Hematopoietic multipotent progenitor cell treated with erythropoietin and hydrocortisone succinate and interleukin-3 and kit ligand, for 17 days (in vitro differentiated cells): ENCODE measurements around the gene TENM4.
"Not testable (repeated sequence)": the region's sequence is repeated elsewhere in the genome, so short reads cannot be mapped to it uniquely, and the experiment has no call there.

Source experiments
- DNase-seq: peaks from one replicate; pipeline ENCODE4 v3.0.0-alpha.2; 2015; ENCODE audit warnings: low spot score

Gene TENM4

DNA sequence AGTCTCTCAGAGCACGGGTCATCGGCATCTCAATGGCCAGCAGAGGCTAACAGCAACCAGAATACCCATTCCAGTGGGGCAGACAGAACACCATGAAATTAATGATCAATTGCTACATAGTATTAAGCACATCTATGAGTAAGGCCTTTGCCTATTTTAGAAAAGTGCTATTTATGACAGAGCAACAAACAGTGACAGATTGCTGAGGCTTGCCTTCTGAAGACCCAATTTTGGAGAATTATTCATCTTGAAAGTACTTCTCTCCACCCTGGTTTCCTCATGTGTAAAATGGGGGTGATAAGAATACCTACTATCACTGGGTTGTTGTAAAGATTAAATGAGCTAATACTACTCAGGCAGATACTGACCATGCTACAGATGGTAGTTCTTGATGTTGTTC is 232.7 kb downstream of the TENM4 start:
- no peak for DNase-seq

GRCh38 chr11:79206951-79207350 is 233.9 kb downstream of the TENM4 start:
- DNase-seq, result no peak

DNA sequence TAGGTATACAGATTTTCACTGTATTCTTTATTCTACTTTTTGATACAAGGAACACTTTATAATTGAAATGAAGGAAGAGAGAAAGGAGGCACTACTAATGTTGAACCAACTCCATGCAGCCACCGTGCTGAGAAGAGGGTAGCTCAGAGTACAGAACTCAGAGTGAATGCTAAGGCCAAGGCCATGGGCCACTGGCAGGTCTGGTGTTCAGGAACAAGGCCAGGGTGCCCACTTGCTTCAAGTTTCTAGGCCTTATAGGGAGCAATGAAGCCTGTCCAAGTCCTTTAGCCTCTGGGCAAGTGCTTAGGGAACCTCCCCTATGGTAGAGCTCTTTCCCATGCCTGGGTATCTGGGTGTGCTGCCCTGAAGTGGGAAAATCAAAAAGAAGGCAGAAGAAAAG is 235.0 kb downstream of the TENM4 start:
- DNase-seq, result no peak

DNA sequence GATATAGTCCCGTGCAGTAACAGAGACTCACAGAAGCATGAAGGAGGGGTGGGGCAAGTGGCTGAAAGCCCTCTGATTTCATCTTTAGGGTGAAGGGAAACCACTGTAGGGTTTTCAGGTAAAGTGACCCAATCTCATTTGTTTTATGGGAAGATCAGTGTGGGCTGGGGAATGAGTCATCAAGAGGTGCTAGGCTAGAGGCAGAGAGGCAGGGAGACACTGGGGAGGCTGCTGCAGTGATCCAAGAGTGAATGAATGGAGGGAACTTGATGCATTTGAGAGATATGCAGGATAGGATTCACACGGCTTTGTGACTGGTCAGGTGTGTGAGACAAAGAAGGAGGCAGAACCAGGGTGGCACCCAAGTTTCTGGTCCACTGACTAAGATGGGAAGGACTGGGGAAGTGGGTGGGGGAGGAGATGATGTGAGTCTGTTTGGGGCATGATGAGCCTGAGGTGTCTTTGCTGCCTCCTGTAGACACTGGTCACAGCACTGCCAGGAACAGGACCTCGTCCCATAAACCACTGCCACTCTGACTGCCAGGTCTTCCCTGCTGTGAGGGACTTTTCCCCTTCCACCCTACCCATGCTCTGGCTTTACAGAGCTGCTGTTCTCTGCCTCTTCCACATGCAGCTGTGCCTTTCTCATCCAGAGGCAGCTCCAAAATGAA is 239.0 kb downstream of the TENM4 start:
- DNase-seq, result no peak

GRCh38 chr11:79200398-79201070 is 240.3 kb downstream of the TENM4 start:
- no peak for DNase-seq

- DNase-seq, result no peak
Observed at GRCh38 chr11:79199729-79200354, 241.0 kb downstream of the TENM4 start.

DNA sequence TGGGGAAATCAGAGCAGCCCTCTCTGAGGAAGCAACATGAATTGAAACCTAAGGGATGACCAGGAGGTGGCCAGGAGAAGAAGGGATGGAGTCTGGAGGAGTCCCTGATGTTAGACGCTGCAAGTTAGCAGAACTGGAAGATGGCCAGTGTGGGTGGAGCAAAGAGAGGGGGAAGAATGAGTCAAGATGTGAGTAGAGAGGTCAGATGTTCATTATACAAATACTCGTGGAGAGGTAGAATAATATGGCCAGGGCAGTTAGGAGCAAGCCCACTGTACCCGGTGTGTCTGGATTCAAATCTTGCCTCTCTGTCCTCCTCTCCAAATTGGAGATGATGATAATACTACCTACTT is 242.0 kb downstream of the TENM4 start:
- DNase-seq, result no peak

DNA sequence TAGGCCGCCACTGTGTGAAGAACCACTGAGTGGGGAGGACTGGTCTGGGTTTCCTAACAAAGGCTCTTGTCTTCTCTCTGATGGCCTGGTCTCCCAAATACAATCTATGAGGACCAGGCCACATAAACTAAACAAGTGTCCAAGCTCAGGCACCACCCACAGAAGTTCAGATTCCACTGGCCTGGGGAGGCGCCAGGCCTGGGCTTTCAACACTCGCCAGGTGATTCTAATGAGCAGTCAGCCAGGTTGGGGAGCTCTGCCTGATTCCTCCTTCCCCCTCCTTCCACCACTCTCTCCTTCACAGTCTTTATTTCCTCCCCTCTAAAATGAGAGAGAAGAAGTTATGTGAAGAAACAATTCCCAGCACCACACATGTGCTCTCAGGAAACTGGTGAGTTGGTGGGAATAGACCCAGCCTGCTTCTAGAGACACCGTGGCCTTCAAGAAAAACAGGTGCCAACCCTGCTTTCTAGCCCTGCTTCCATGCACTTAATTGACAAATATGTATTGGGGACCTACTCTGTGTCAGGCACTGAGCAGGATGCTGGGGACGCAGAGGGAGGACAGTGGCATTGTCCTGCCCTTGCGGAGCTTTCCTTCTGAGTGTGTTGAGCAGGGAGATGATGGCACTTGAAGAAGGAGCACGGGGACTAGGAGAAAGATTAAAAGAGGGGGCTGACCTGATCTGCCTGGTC is 242.5 kb downstream of the TENM4 start:
- DNase-seq, result no peak

DNA sequence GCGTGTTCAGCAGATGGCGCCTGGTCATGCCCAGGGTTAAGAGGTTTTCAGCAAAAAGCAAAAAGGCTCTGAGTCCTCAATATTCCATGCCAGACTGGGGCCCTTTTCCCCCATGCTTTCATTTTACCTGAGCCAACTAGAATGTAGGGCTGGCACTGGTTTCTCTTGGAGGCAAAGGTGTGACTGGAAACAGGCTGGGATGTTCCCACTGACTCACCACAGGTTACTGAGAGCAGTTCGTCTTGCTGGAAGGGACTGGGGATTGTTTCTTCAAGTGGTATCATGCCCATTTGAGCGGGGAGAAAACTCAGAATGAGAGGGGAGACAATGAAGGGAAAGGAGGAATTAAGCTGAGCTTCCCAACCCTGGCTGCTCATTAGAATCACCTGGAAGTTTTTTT is 243.9 kb downstream of the TENM4 start:
- DNase-seq, result no peak

DNA sequence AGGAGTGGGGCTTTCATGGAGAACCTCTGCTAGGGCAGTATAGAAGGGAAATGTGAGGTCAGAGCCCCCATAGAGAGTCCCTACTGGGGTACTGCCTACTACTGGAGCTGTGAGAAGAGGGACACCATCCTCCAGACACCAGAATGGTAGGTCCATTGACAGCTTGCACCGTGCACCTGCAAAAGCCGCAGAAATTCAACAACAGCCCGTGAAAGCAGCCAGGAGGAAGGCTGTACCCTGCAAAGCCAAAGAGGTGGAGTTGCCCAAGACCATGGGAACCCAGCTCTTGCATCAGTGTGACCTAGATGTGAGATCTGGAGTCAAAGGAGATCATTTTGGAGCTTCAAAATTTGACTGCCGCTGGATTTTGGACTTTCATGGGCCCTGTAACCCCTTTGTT is 245.6 kb downstream of the TENM4 start:
- DNase-seq, result no peak

- DNase-seq, result no peak
Observed at GRCh38 chr11:79193663-79194310, 247.0 kb downstream of the TENM4 start.

GRCh38 chr11:79192836-79193235 is 248.0 kb downstream of the TENM4 start:
- DNase-seq, result no peak

DNA sequence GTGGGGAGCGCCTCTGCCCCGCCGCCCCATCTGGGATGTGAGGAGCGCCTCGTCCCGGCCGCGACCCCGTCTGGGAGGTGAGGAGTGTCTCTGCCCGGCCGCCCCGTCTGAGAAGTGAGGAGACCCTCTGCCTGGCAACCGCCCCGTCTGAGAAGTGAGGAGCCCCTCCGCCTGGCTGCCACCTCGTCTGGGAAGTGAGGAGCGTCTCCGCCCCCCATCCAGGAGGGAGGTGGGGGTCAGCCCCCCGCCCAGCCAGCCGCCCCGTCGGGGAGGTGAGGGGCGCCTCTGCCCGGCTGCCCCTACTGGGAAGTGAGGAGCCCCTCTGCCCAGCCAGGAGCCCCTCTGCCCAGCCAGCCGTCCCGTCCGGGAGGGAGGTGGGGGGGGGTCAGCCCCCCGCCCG is 249.1 kb downstream of the TENM4 start:
- not testable (repeated sequence) for DNase-seq

- not testable (repeated sequence) for DNase-seq
Observed at GRCh38 chr11:79190553-79190952, 250.3 kb downstream of the TENM4 start.

DNA sequence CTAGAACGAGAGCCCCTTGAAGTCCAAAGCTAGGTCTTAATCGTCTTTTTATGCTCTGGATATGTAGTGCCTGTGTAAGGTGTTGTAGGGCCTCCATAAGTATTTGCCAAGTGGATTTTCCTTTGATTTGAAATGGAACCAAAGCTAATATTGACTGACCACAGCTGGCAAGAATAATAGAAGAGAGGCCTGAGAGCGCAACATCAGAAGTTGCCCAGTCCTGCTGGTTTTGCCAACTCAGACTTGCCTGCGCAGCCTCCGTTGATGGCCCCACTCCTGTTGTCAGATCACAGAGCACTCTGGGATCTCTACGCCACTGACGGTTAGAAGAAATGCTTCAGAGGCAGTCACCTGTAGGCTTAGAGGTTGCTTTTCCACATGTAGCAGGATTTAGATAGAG is 251.2 kb downstream of the TENM4 start:
- DNase-seq, result no peak

- DNase-seq, result no peak
Observed at GRCh38 chr11:79189055-79189454, 251.8 kb downstream of the TENM4 start.

DNA sequence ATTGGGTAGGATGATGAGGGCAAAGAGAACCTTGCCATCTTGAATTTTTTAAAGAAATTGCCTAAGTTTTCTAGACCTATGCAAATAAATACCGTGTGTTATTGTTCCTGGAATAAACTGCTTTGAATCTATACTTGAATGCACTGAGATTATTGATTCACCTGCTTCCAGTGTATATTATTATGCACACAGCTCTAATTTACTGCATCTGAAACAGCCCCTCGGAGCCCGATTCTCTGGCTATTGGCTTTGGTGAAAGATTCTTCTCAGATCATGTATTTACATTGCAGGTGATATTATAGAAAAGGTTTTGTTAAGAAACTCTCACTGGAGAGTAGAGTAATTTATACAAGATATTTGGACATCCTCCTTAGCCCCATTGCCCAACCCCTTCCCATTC is 254.2 kb downstream of the TENM4 start:
- no peak for DNase-seq

- no peak for DNase-seq
Observed at GRCh38 chr11:79185351-79185750, 255.5 kb downstream of the TENM4 start.

DNA sequence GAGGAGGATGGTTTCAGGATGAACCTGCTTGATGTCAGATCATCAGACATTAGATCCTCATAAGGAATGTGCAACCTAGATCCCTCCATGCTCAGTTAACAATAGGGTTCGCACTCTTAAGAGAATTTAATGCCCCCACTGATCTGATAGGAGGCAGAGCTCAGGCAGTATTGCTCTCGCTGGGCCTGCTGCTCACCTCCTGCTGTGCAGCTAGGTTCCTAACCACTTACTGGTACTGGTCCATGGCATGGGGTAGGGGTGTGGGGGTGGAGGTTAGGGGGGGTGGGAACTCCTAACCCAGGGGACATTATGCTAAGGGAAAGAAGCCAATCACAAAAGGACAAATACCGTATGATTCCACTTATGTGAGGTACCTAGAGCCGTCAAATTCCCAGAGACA is 256.5 kb downstream of the TENM4 start:
- no peak for DNase-seq

GRCh38 chr11:79182794-79183193 is 258.0 kb downstream of the TENM4 start:
- DNase-seq, result no peak

- DNase-seq, result no peak
Observed at GRCh38 chr11:79179087-79179486, 261.7 kb downstream of the TENM4 start.
